Keratinocyte (primary cell): ENCODE measurements around the gene ZNF143.

Experiments
- EZH2 ChIP-seq: IDR thresholded peaks from one replicate; pipeline ENCODE4 v1.6.1; 2012; ENCODE audit warnings: inconsistent platforms, mild to moderate bottlenecking, low read length, moderate library complexity
- TF ChIP-seq, protein P1 (sequence below), 3 experiments: IDR thresholded peaks in 1 of 3; conservative IDR thresholded peaks in 1 of 3; optimal IDR thresholded peaks in 1 of 3; 2 replicates in 2 of 3; 3 replicates in 1 of 3; pipeline versions ENCODE3 to v1.5.1; 2011; ENCODE audit warnings: low read length in 3 of 3, mild to moderate bottlenecking in 3 of 3, moderate library complexity in 2 of 3, control low read depth in 1 of 3, inconsistent platforms in 1 of 3; ENCODE audit not compliant: insufficient read depth in 2 of 3; ENCODE audit errors: extremely low read depth in 1 of 3

DNA sequence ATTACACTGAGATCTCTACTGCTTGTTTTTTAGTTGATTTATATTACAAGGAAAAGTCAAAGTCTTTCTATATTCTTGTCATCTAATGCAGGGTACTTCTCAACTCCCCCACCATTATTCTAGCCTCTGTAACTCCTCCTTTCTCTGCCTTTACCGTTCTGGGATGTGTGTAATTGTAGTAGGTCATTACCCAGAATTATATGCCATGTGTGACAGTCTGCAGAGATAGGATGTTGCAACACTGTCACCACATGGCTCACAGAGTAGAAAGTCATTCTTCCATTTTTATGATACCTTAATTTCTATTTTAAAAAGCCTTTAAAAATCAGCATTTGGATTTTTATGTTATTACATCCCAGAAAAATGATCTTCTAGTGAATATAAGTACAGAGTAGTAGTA, 32.7 kb downstream of the ZNF143 start:
- TF ChIP-seq, protein P1, sequence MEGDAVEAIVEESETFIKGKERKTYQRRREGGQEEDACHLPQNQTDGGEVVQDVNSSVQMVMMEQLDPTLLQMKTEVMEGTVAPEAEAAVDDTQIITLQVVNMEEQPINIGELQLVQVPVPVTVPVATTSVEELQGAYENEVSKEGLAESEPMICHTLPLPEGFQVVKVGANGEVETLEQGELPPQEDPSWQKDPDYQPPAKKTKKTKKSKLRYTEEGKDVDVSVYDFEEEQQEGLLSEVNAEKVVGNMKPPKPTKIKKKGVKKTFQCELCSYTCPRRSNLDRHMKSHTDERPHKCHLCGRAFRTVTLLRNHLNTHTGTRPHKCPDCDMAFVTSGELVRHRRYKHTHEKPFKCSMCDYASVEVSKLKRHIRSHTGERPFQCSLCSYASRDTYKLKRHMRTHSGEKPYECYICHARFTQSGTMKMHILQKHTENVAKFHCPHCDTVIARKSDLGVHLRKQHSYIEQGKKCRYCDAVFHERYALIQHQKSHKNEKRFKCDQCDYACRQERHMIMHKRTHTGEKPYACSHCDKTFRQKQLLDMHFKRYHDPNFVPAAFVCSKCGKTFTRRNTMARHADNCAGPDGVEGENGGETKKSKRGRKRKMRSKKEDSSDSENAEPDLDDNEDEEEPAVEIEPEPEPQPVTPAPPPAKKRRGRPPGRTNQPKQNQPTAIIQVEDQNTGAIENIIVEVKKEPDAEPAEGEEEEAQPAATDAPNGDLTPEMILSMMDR (optimal IDR thresholded peaks at IDR 0.05 in 1 of 3, IDR thresholded peaks at IDR 0.05 in 1 of 3, conservative IDR thresholded peaks at IDR 0.05 in 1 of 3; ENCODE audit: extremely low read depth in 1 of 3, insufficient read depth in 2 of 3, low read length in 3 of 3): no peak
- TF ChIP-seq EZH2: no peak
